Hepatocyte (in vitro differentiated cells): ENCODE data around the gene KLF13.

Experiments used
- EZH2 ChIP-seq: fragments of 200-600 bp; sonication (generic); IDR thresholded peaks from 2 replicates; pipeline ENCODE4 v1.6.1; 2016; ENCODE audit warnings: antibody characterized with exemption, mild to moderate bottlenecking, borderline replicate concordance
- EZH2phosphoT487 ChIP-seq: fragments of 200-600 bp; sonication (generic); IDR thresholded peaks from one replicate; pipeline ENCODE4 v1.6.1; 2018; ENCODE audit warnings: antibody characterized with exemption, mild to moderate bottlenecking, low read depth, moderate library complexity; ENCODE audit not compliant: unreplicated experiment, severe bottlenecking
- TF ChIP-seq, protein P1 (sequence below): fragments of 200-600 bp; sonication (generic); IDR thresholded peaks from 2 replicates; pipeline ENCODE4 v1.5.1; 2016; ENCODE audit warnings: antibody characterized with exemption, mild to moderate bottlenecking; ENCODE audit not compliant: poor library complexity

DNA sequence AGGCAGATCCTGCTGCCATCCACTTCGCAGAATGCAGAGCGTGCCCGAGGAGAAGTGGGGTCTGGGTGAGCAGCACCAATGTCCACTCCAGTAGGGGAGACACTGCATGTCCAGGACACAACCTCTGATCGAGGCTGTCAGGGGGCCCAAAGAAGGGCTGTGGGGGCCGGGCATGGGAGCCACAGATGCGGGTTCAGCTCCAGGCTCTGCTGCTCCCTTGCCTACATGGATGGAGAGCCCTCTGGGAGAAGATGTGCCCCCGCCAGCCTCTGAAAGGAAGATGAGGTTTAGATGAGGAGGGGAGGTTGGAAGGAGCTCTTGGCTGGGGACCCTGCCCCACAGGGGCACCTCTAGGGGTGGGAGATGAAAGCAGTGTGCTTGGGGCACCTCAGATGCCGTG is 75.4 kb downstream of the KLF13 start:
- TF ChIP-seq EZH2: no peak
- TF ChIP-seq, protein P1, sequence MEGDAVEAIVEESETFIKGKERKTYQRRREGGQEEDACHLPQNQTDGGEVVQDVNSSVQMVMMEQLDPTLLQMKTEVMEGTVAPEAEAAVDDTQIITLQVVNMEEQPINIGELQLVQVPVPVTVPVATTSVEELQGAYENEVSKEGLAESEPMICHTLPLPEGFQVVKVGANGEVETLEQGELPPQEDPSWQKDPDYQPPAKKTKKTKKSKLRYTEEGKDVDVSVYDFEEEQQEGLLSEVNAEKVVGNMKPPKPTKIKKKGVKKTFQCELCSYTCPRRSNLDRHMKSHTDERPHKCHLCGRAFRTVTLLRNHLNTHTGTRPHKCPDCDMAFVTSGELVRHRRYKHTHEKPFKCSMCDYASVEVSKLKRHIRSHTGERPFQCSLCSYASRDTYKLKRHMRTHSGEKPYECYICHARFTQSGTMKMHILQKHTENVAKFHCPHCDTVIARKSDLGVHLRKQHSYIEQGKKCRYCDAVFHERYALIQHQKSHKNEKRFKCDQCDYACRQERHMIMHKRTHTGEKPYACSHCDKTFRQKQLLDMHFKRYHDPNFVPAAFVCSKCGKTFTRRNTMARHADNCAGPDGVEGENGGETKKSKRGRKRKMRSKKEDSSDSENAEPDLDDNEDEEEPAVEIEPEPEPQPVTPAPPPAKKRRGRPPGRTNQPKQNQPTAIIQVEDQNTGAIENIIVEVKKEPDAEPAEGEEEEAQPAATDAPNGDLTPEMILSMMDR: no peak
- no peak for TF ChIP-seq EZH2phosphoT487
